ENCODE results near the gene BCL2L11.

GRCh38 chr2:111178296-111178695 is 57.6 kb downstream of the BCL2L11 start:
- TF ChIP-seq CTCF (IDR thresholded peaks at IDR 0.05; ENCODE audit: poor library complexity): no peak
- no peak for TF ChIP-seq EZH2phosphoT487 (IDR thresholded peaks at IDR 0.05; ENCODE audit: low read depth, severe bottlenecking, unreplicated experiment)

All from hepatocyte (in vitro differentiated cells).